HepG2 (cell line): ENCODE data around the gene ISY1. TPM values are rescaled to one million over a fixed set of nuclear protein-coding genes. Genes with fewer than 3 reads are reported as not detected.

ENCODE experiments used
- ARNT ChIP-seq: fragments of 450-650 bp; IDR thresholded peaks from 2 replicates; pipeline ENCODE4 v1.6.1; 2017
- ATF7-NPFF ChIP-seq: sonication (generic); formaldehyde crosslinking; IDR thresholded peaks from 2 replicates; pipeline ENCODE4 v1.8.1; 2023; ENCODE audit warnings: mild to moderate bottlenecking, low read depth, missing genetic modification reagents, moderate library complexity
- ELF3 ChIP-seq: IDR thresholded peaks from 2 replicates; pipeline ENCODE4 v1.6.1; 2016; ENCODE audit warnings: missing genetic modification reagents, missing compliant biosample characterization
- GABPB1 ChIP-seq: IDR thresholded peaks from 2 replicates; pipeline ENCODE4 v1.6.1; 2016; ENCODE audit warnings: mild to moderate bottlenecking, missing genetic modification reagents, moderate library complexity, missing compliant biosample characterization
- GFI1 ChIP-seq: sonication (generic); formaldehyde crosslinking; IDR thresholded peaks from 2 replicates; pipeline ENCODE4 v1.5.0; 2020; ENCODE audit warnings: missing genetic modification reagents, mild to moderate bottlenecking, borderline replicate concordance
- HDAC1 ChIP-seq: sonication (generic); formaldehyde crosslinking; IDR thresholded peaks from 2 replicates; pipeline ENCODE4 v1.5.1; 2020; ENCODE audit warnings: mild to moderate bottlenecking, missing genetic modification reagents
- KDM5B ChIP-seq: sonication (generic); formaldehyde crosslinking; IDR thresholded peaks from 2 replicates; pipeline ENCODE4 v1.4.0; 2020; ENCODE audit warnings: missing genetic modification reagents, mild to moderate bottlenecking, borderline replicate concordance
- LCORL ChIP-seq, 2 experiments: fragments of 450-650 bp in 1 of 2; sonication (generic) in 1 of 2; formaldehyde crosslinking in 1 of 2; IDR thresholded peaks; 2 replicates each; pipeline versions ENCODE4 v1.5.0 to v1.6.1; 2017 to 2020; ENCODE audit warnings: antibody characterized with exemption in 1 of 2, missing genetic modification reagents in 1 of 2
- MYPOP ChIP-seq: sonication (generic); formaldehyde crosslinking; IDR thresholded peaks from 2 replicates; pipeline ENCODE4 v1.8.1; 2023; ENCODE audit warnings: mild to moderate bottlenecking, moderate library complexity, missing genetic modification reagents
- PAF1 ChIP-seq: IDR thresholded peaks from 2 replicates; pipeline ENCODE4 v1.6.1; 2016; ENCODE audit warnings: missing genetic modification reagents, missing compliant biosample characterization
- PHF8 ChIP-seq: sonication (generic); formaldehyde crosslinking; IDR thresholded peaks from 2 replicates; pipeline ENCODE4 v1.5.0; 2020; ENCODE audit warnings: missing genetic modification reagents
- SOX5 ChIP-seq: IDR thresholded peaks from 2 replicates; pipeline ENCODE4 v1.6.1; 2016; ENCODE audit warnings: borderline replicate concordance
- SYNCRIP ChIP-seq: fragments of 200-400 bp; formaldehyde crosslinking; IDR thresholded peaks from 2 replicates; pipeline ENCODE4 v1.6.1; 2018; ENCODE audit warnings: mild to moderate bottlenecking, low read depth, low read length; ENCODE audit not compliant: insufficient read depth
- TAF1 ChIP-seq: sonication (generic); formaldehyde crosslinking; IDR thresholded peaks from 2 replicates; pipeline ENCODE4 v1.4.0; 2020; ENCODE audit warnings: missing genetic modification reagents
- ZNF33A ChIP-seq: sonication (generic); formaldehyde crosslinking; IDR thresholded peaks from 2 replicates; pipeline ENCODE4 v1.5.1; 2020; ENCODE audit warnings: missing genetic modification reagents, mild to moderate bottlenecking, moderate library complexity, borderline replicate concordance
- ZNF549 ChIP-seq: sonication (generic); formaldehyde crosslinking; IDR thresholded peaks from 2 replicates; pipeline ENCODE4 v1.5.0; 2020; ENCODE audit warnings: missing genetic modification reagents
- ZNF790 ChIP-seq: sonication (generic); formaldehyde crosslinking; IDR thresholded peaks from 2 replicates; pipeline ENCODE4 v1.8.0; 2022; ENCODE audit warnings: missing genetic modification reagents, mild to moderate bottlenecking, borderline replicate concordance
- polyA plus RNA-seq, 8 experiments: library from polyadenylated mRNA; depleted of rRNA in 3 of 8; stranded (reverse) in 7 of 8; unstranded in 1 of 8; fragments of >200 nt; fragmentation: Illumina TruSeq in 4 of 8; extraction: Trizol in 4 of 8; gene quantifications; 2 replicates each; pipeline versions ENCODE4 v1.2.1 to v1.2.3, GENCODE V29; 2011 to 2016; ENCODE audit warnings: low read depth in 4 of 8, missing spikeins in 1 of 8, mixed read lengths in 1 of 8; ENCODE audit not compliant: insufficient read depth in 1 of 8
- total RNA-seq, 5 experiments: library from RNA; depleted of rRNA; stranded (reverse); fragments of >200 nt; fragmentation: Illumina TruSeq; extraction: Trizol; gene quantifications; 2 replicates each; pipeline ENCODE4 v1.2.3, GENCODE V29; 2016; ENCODE audit warnings: low read depth in 1 of 5
- TF ChIP-seq, protein P1 (sequence below): sonication (generic); formaldehyde crosslinking; IDR thresholded peaks from 2 replicates; pipeline ENCODE4 v1.5.1; 2020; ENCODE audit warnings: mild to moderate bottlenecking, missing genetic modification reagents, borderline replicate concordance
- TF ChIP-seq, protein P2 (sequence below): sonication (generic); formaldehyde crosslinking; IDR thresholded peaks from 2 replicates; pipeline ENCODE4 v1.8.1; 2023; ENCODE audit warnings: mild to moderate bottlenecking, missing genetic modification reagents
- TF ChIP-seq, protein P3 (sequence below): sonication (generic); formaldehyde crosslinking; IDR thresholded peaks from 2 replicates; pipeline ENCODE4 v1.5.0; 2020; ENCODE audit warnings: mild to moderate bottlenecking, missing genetic modification reagents, borderline replicate concordance

The ISY1 gene
- total and polyA plus RNA-seq, 2 of the 13 experiments (the other 11 are each of a cell fraction or from before 2014, with no cell fraction given): 21.0 to 39.1 TPM

DNA sequence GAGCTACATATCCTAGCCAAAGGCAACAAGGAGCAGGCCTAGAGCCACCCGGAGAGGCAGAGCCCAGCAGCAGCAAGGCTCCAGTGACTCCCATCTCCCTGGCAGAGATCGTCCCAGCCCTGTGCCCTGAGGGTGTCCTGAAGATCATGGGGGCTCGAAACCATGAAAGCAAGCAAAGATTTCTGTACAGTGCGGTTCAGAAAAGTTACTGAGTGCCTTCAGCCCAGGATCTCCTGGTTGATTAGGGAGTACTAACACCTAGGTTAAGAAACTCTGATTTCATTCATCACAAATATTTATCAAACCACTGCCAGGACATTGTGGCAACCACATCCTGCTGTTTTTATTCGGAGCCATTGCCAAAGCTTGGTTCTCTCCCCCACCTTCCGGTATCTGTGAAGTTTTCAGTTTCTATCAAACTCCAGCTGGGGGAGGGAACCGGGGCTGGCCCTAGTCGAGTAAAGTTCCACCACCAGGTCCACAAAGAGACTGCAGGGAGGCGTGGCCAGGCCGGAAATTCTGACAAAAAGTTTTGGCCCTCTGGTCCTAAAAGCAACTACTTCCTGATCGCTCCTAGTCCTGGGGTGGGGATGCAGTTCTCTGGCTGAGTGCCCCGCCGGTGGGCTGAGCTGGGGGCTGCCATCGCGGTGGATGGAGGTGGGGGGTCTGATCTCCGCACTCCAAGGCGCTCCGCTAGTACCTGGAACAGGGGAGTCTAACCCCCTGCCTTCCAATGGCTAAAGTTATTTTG lies 40.4 kb downstream of the ISY1 start (continued):
- TF ChIP-seq PAF1: no peak
- TF ChIP-seq GABPB1: peak; percentile 20; the same call in 1 of the 2 replicates
- no peak for TF ChIP-seq MYPOP (CRISPR knock-in tag)
- no peak for TF ChIP-seq ARNT
- TF ChIP-seq, protein P1, sequence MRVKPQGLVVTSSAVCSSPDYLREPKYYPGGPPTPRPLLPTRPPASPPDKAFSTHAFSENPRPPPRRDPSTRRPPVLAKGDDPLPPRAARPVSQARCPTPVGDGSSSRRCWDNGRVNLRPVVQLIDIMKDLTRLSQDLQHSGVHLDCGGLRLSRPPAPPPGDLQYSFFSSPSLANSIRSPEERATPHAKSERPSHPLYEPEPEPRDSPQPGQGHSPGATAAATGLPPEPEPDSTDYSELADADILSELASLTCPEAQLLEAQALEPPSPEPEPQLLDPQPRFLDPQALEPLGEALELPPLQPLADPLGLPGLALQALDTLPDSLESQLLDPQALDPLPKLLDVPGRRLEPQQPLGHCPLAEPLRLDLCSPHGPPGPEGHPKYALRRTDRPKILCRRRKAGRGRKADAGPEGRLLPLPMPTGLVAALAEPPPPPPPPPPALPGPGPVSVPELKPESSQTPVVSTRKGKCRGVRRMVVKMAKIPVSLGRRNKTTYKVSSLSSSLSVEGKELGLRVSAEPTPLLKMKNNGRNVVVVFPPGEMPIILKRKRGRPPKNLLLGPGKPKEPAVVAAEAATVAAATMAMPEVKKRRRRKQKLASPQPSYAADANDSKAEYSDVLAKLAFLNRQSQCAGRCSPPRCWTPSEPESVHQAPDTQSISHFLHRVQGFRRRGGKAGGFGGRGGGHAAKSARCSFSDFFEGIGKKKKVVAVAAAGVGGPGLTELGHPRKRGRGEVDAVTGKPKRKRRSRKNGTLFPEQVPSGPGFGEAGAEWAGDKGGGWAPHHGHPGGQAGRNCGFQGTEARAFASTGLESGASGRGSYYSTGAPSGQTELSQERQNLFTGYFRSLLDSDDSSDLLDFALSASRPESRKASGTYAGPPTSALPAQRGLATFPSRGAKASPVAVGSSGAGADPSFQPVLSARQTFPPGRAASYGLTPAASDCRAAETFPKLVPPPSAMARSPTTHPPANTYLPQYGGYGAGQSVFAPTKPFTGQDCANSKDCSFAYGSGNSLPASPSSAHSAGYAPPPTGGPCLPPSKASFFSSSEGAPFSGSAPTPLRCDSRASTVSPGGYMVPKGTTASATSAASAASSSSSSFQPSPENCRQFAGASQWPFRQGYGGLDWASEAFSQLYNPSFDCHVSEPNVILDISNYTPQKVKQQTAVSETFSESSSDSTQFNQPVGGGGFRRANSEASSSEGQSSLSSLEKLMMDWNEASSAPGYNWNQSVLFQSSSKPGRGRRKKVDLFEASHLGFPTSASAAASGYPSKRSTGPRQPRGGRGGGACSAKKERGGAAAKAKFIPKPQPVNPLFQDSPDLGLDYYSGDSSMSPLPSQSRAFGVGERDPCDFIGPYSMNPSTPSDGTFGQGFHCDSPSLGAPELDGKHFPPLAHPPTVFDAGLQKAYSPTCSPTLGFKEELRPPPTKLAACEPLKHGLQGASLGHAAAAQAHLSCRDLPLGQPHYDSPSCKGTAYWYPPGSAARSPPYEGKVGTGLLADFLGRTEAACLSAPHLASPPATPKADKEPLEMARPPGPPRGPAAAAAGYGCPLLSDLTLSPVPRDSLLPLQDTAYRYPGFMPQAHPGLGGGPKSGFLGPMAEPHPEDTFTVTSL (CRISPR knock-in tag): peak; percentile 27; the same call in 1 of the 2 replicates
- TF ChIP-seq SYNCRIP: no peak
- TF ChIP-seq, protein P2, sequence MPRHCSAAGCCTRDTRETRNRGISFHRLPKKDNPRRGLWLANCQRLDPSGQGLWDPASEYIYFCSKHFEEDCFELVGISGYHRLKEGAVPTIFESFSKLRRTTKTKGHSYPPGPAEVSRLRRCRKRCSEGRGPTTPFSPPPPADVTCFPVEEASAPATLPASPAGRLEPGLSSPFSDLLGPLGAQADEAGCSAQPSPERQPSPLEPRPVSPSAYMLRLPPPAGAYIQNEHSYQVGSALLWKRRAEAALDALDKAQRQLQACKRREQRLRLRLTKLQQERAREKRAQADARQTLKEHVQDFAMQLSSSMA (CRISPR knock-in tag): no peak
- TF ChIP-seq PHF8: peak; percentile 36; the same call in 1 of the 2 replicates
- TF ChIP-seq GFI1 (CRISPR knock-in tag): 0 out of 2 replicates have a peak, but pooled peaks have one; percentile 14
- TF ChIP-seq, protein P3, sequence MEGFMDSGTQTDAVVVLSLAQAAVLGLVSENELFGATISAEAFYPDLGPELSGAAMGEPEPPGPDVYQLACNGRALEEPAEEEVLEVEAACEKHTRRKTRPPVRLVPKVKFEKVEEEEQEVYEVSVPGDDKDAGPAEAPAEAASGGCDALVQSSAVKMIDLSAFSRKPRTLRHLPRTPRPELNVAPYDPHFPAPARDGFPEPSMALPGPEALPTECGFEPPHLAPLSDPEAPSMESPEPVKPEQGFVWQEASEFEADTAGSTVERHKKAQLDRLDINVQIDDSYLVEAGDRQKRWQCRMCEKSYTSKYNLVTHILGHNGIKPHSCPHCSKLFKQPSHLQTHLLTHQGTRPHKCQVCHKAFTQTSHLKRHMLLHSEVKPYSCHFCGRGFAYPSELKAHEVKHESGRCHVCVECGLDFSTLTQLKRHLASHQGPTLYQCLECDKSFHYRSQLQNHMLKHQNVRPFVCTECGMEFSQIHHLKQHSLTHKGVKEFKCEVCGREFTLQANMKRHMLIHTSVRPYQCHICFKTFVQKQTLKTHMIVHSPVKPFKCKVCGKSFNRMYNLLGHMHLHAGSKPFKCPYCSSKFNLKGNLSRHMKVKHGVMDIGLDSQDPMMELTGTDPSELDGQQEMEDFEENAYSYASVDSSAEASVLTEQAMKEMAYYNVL: peak; percentile 53; the same call in 1 of the 2 replicates
- no peak for TF ChIP-seq ZNF33A (CRISPR knock-in tag)
- no peak for TF ChIP-seq ZNF549
- TF ChIP-seq KDM5B (CRISPR knock-in tag): peak; percentile 21; the same call in 1 of the 2 replicates
- no peak for TF ChIP-seq SOX5
- TF ChIP-seq ELF3 (CRISPR knock-in tag): peak; percentile 82
- no peak for TF ChIP-seq ZNF790
- 0 out of 2 replicates have a peak, but pooled peaks have one; percentile 47 for TF ChIP-seq TAF1 (CRISPR knock-in tag)
- TF ChIP-seq HDAC1 (CRISPR knock-in tag): no peak; the same call in 1 of the 2 replicates
- TF ChIP-seq LCORL (IDR thresholded peaks at IDR 0.05): no peak; the same call in 1 of the 2 replicates
- peak; percentile 64; the same call in 1 of the 2 replicates for TF ChIP-seq LCORL (CRISPR knock-in tag; IDR thresholded peaks at IDR 0.05)
- TF ChIP-seq ATF7-NPFF (CRISPR knock-in tag): 0 out of 2 replicates have a peak, but pooled peaks have one; percentile 22
